OCI-LY7 (cell line): ENCODE measurements around the gene RBM18. TPM values are rescaled to one million over a fixed set of nuclear protein-coding genes. Genes with fewer than 3 reads are reported as not detected.

Source experiments
- BruUV-seq: library from RNA; stranded (reverse); fragments of 400-500 nt; replicated peaks from 2 replicates; lab custom pipeline; 2021; lab: Mats Ljungman, UMichigan
- CTCF ChIA-PET: fragments of 300-600 bp; sonication (Branson Sonifier 250); formaldehyde crosslinking; loops from one replicate; lab custom pipeline; 2022; ENCODE audit warnings: antibody characterized with exemption; ENCODE audit not compliant: unreplicated experiment; lab: Charles Lee
- POLR2A ChIA-PET: fragments of 300-600 bp; sonication (Branson Sonifier 250); formaldehyde crosslinking; loops from one replicate; lab custom pipeline; 2022; ENCODE audit warnings: antibody characterized with exemption; lab: Charles Lee
- DNase-seq: peaks from one replicate; pipeline ENCODE4 v3.0.0-alpha.2; 2015; ENCODE audit warnings: low spot score
- H2AFZ ChIP-seq: fragments of 200-600 bp; sonication (generic), shearing (Covaris generic); 2 replicates; pipeline ENCODE4 v1.6.1; 2014; ENCODE audit warnings: mild to moderate bottlenecking, antibody characterized with exemption, low read length, moderate library complexity
- H3K27ac ChIP-seq: fragments of 200-600 bp; sonication (generic); 2 replicates; pipeline ENCODE4 v1.5.1; 2014; ENCODE audit warnings: mixed run types, low read depth, mild to moderate bottlenecking, moderate library complexity, low read length, inconsistent platforms; ENCODE audit not compliant: poor library complexity, severe bottlenecking
- H3K36me3 ChIP-seq: fragments of 200-600 bp; sonication (generic); 2 replicates; pipeline ENCODE4 v1.6.1; 2014; ENCODE audit warnings: mild to moderate bottlenecking, antibody characterized with exemption, low read length, moderate library complexity, mixed read lengths; ENCODE audit not compliant: insufficient read depth
- H3K4me1 ChIP-seq: fragments of 200-600 bp; sonication (generic); 2 replicates; pipeline ENCODE4 v1.5.1; 2014; ENCODE audit warnings: mild to moderate bottlenecking, low read length; ENCODE audit not compliant: insufficient read depth, poor library complexity, severe bottlenecking
- H3K4me2 ChIP-seq: fragments of 200-600 bp; sonication (generic); 2 replicates; pipeline ENCODE4 v1.6.1; 2014; ENCODE audit warnings: mild to moderate bottlenecking, low read length
- H3K4me3 ChIP-seq: fragments of 200-600 bp; sonication (generic); 2 replicates; pipeline ENCODE4 v1.5.1; 2014; ENCODE audit warnings: mild to moderate bottlenecking, low read depth, low read length; ENCODE audit not compliant: poor library complexity, severe bottlenecking
- H3K79me2 ChIP-seq: fragments of 200-600 bp; sonication (generic); 2 replicates; pipeline ENCODE4 v1.6.1; 2016; ENCODE audit warnings: low read depth, mild to moderate bottlenecking, low read length, moderate library complexity, mixed read lengths; ENCODE audit not compliant: insufficient read depth
- H3K9me2 ChIP-seq: fragments of 200-600 bp; sonication (generic); 2 replicates; pipeline ENCODE4 v1.6.1; 2016; ENCODE audit warnings: mild to moderate bottlenecking, low read length, mixed read lengths; ENCODE audit not compliant: insufficient read depth
- H3K9me3 ChIP-seq: fragments of 200-600 bp; sonication (generic); 2 replicates; pipeline ENCODE4 v1.6.1; 2014; ENCODE audit warnings: mild to moderate bottlenecking, mixed run types, low read length, mixed read lengths
- H4K20me1 ChIP-seq: fragments of 200-600 bp; sonication (generic); 2 replicates; pipeline ENCODE4 v1.6.1; 2014; ENCODE audit warnings: mild to moderate bottlenecking, antibody characterized with exemption, low read length, moderate library complexity, mixed read lengths; ENCODE audit not compliant: insufficient read depth
- EZH2phosphoT487 ChIP-seq: fragments of 200-600 bp; sonication (generic); IDR thresholded peaks from 2 replicates; pipeline ENCODE4 v1.6.1; 2018; ENCODE audit warnings: low read depth, borderline replicate concordance, mild to moderate bottlenecking, mixed run types, antibody characterized with exemption, low read length, moderate library complexity, mixed read lengths
- intact Hi-C: fragments of 100-400 bp; cut with micrococcal nuclease; formaldehyde crosslinking; loops from one replicate; pipeline ENCODE4 v1.10.0; 2022; ENCODE audit not compliant: unreplicated experiment
- total RNA-seq, 2 experiments: library from RNA; depleted of rRNA in 1 of 2; stranded (reverse); fragments of >200 nt in 1 of 2; shearing (Covaris generic) in 1 of 2; gene quantifications; 2 replicates each; pipeline ENCODE4 v1.2.3, GENCODE V29; 2014 to 2022
- TF ChIP-seq, protein P1 (sequence below): fragments of 200-600 bp; sonication (generic); conservative IDR thresholded peaks from 2 replicates; pipeline ENCODE4 v1.5.1; 2014; ENCODE audit warnings: mild to moderate bottlenecking, antibody characterized with exemption, low read length, moderate library complexity, mixed read lengths

The RBM18 gene
- total RNA-seq, 2 experiments from 2014 or later = 8.3 to 22.2 TPM

DNA sequence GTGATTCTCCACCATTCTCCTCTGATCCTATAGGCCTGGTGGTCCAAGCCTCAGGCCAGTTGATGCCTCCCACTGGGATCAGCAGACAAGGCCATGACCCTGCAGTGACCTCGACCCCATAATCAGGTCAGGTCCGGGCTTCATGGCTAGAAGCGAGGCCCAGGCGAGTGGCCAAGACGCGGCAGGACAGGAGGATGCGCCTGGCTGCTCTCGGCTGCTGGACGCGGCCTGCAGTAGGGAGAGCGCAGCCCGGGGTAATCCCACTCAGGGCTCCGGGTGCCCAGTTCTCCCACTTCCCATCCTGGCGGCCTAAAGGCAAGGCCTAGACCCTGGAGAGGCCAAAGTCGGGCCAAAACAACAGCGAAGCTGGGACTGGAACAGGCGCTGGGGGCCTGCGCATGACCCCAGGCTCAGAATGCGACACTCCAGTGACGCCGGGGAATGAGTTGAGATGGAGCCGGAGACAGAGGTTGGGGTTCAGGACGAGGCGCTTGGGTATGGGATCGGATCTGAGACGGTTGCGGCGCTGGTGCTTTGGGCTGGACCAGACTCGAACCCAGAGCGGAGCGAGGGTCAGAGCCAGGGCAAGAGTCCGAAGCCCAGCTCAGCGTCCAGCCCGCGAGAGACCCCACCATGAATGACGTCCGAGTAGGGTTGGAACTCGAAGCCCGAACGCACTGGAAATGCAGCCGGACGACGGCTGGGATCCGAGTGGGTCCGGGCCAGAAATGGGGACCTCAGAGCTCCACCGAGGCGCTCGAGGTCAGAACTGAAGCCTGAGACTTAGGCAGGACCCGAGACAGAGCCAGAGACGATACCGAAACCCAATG, 39.1 kb downstream of the RBM18 start:
- Histone ChIP-seq H3K4me1 (no peaks in the 10 kb centered on the region), H3K36me3 (no peaks in the 10 kb centered on the region), H3K4me3 (no peak overlapping the region), H3K27ac (no peak overlapping the region), H3K4me2 (no peak overlapping the region), H3K9me3 (no peaks in the 10 kb centered on the region), H2AFZ (no peak overlapping the region), H4K20me1 (no peaks in the 10 kb centered on the region), H3K79me2 (no peaks in the 10 kb centered on the region), H3K9me2 (no peaks in the 10 kb centered on the region)
- intact Hi-C loops = no loop called here
- no TSS peak for BruUV-seq
- ChIA-PET POLR2A (no interaction called here), CTCF (no interaction called here)
- DNase-seq = no peak
- TF ChIP-seq EZH2phosphoT487 = no peak
- TF ChIP-seq, protein P1, sequence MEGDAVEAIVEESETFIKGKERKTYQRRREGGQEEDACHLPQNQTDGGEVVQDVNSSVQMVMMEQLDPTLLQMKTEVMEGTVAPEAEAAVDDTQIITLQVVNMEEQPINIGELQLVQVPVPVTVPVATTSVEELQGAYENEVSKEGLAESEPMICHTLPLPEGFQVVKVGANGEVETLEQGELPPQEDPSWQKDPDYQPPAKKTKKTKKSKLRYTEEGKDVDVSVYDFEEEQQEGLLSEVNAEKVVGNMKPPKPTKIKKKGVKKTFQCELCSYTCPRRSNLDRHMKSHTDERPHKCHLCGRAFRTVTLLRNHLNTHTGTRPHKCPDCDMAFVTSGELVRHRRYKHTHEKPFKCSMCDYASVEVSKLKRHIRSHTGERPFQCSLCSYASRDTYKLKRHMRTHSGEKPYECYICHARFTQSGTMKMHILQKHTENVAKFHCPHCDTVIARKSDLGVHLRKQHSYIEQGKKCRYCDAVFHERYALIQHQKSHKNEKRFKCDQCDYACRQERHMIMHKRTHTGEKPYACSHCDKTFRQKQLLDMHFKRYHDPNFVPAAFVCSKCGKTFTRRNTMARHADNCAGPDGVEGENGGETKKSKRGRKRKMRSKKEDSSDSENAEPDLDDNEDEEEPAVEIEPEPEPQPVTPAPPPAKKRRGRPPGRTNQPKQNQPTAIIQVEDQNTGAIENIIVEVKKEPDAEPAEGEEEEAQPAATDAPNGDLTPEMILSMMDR = no peak

GRCh38 chr9:122223435-122223834, 41.2 kb downstream of the RBM18 start:
- no peak overlapping the region for H3K4me3 ChIP-seq
- H3K4me2 ChIP-seq = no peak overlapping the region
- no peaks in the 10 kb centered on the region for H4K20me1 ChIP-seq
- ChIA-PET CTCF (no interaction called here), POLR2A (no interaction called here)
- no peaks in the 10 kb centered on the region for H3K9me2 ChIP-seq
- no peaks in the 10 kb centered on the region for H3K4me1 ChIP-seq
- intact Hi-C loops = no loop called here
- BruUV-seq = no TSS peak
- no peaks in the 10 kb centered on the region for H3K36me3 ChIP-seq
- TF ChIP-seq EZH2phosphoT487 = no peak
- TF ChIP-seq, protein P1 = no peak
- no peak overlapping the region for H3K27ac ChIP-seq
- H3K9me3 ChIP-seq = no peaks in the 10 kb centered on the region
- no peaks in the 10 kb centered on the region for H3K79me2 ChIP-seq
- DNase-seq = no peak
- no peak overlapping the region for H2AFZ ChIP-seq

DNA sequence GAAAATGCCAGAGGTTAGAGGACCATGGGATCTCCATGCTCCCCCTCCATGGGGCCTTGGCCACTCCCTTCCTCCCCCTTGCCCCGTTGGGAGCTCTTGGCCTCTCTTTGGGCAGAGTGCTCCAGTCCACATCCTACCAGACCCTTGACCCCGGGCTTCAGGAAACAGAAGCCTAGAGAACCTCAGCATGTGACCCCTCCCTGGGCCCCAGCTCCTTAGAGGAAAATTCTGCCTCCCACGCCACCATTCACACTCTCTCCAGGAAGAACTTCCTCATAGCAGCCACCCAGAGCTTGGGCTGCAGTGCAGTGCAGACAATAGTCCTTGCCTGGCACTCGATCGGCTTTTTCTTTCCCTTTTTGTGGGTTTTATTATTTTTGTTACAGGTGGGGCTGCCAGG, 41.8 kb downstream of the RBM18 start:
- no peaks in the 10 kb centered on the region for H3K9me2 ChIP-seq
- H3K27ac ChIP-seq = no peak overlapping the region
- ChIA-PET POLR2A (no interaction called here), CTCF (no interaction called here)
- no peak for DNase-seq
- no peaks in the 10 kb centered on the region for H3K79me2 ChIP-seq
- no peak overlapping the region for H3K4me2 ChIP-seq
- no TSS peak for BruUV-seq
- H4K20me1 ChIP-seq = no peaks in the 10 kb centered on the region
- intact Hi-C loops = no loop called here
- H3K36me3 ChIP-seq = no peaks in the 10 kb centered on the region
- H2AFZ ChIP-seq = no peak overlapping the region
- no peaks in the 10 kb centered on the region for H3K4me1 ChIP-seq
- TF ChIP-seq, protein P1 = no peak
- no peak for TF ChIP-seq EZH2phosphoT487
- no peaks in the 10 kb centered on the region for H3K9me3 ChIP-seq
- no peak overlapping the region for H3K4me3 ChIP-seq
